ENCODE results near the gene TTC27. TPM values are rescaled to one million over a fixed set of nuclear protein-coding genes. Genes with fewer than 3 reads are reported as not detected.

TTC27 gene
- total RNA-seq, 1 donor from 2014 or later = 12.5 TPM

- peaks cover 0 to 3% of the 10 kb centered on the region in 2 donors for H3K36me3 ChIP-seq
- H3K4me3 ChIP-seq = no peak overlapping the region
- no peak for DNase-seq (ENCODE audit: extremely low spot score in 2 of 2)
- intact Hi-C loops (cut with DNase I) = no loop called here
- TF ChIP-seq POLR2A (IDR thresholded peaks at IDR 0.05) (no peak), CTCF (IDR thresholded peaks at IDR 0.05) (no peak), POLR2AphosphoS5 (IDR thresholded peaks at IDR 0.05; ENCODE audit: insufficient read depth in 1 of 2, low read depth in 1 of 2) (no peak)
- H3K27ac ChIP-seq = no peak overlapping the region
- H3K4me1 ChIP-seq = peaks cover 32% of the 10 kb centered on the region
- no peaks in the 10 kb centered on the region for H3K27me3 ChIP-seq
- H3K9me3 ChIP-seq = no peaks in the 10 kb centered on the region
Observed at GRCh38 chr2:32711908-32712501, 84.2 kb downstream of the TTC27 start.

- Histone ChIP-seq H3K9me3 (no peaks in the 10 kb centered on the region), H3K27ac (no peak overlapping the region), H3K4me3 (no peak overlapping the region), H3K36me3 (peaks cover 0 to 3% of the 10 kb centered on the region in 2 donors), H3K27me3 (no peaks in the 10 kb centered on the region), H3K4me1 (peaks cover 32% of the 10 kb centered on the region)
- DNase-seq (ENCODE audit: extremely low spot score in 2 of 2) = no peak
- TF ChIP-seq POLR2AphosphoS5 (IDR thresholded peaks at IDR 0.05; ENCODE audit: insufficient read depth in 1 of 2, low read depth in 1 of 2) (no peak), POLR2A (IDR thresholded peaks at IDR 0.05) (no peak), CTCF (IDR thresholded peaks at IDR 0.05) (no peak)
- intact Hi-C loops (cut with DNase I) = no loop called here
Observed at GRCh38 chr2:32712870-32713269, 85.0 kb downstream of the TTC27 start.

GRCh38 chr2:32714521-32714920, 86.7 kb downstream of the TTC27 start:
- Histone ChIP-seq H3K4me3 (no peak overlapping the region), H3K4me1 (peaks cover 32% of the 10 kb centered on the region), H3K36me3 (peaks cover 0 to 3% of the 10 kb centered on the region in 2 donors), H3K27me3 (no peaks in the 10 kb centered on the region), H3K9me3 (no peaks in the 10 kb centered on the region), H3K27ac (no peak overlapping the region)
- no peak for DNase-seq (ENCODE audit: extremely low spot score in 2 of 2)
- intact Hi-C loops (cut with DNase I) = no loop called here
- no peak for TF ChIP-seq POLR2A (IDR thresholded peaks at IDR 0.05)
- no peak for TF ChIP-seq CTCF (IDR thresholded peaks at IDR 0.05)
- no peak for TF ChIP-seq POLR2AphosphoS5 (IDR thresholded peaks at IDR 0.05; ENCODE audit: insufficient read depth in 1 of 2, low read depth in 1 of 2)

- no peak overlapping the region for H3K27ac ChIP-seq
- no peaks in the 10 kb centered on the region for H3K9me3 ChIP-seq
- DNase-seq (ENCODE audit: extremely low spot score in 2 of 2) = no peak
- H3K36me3 ChIP-seq = peaks cover 0 to 3% of the 10 kb centered on the region in 2 donors
- TF ChIP-seq CTCF (IDR thresholded peaks at IDR 0.05) (no peak), POLR2AphosphoS5 (IDR thresholded peaks at IDR 0.05; ENCODE audit: insufficient read depth in 1 of 2, low read depth in 1 of 2) (no peak), POLR2A (IDR thresholded peaks at IDR 0.05) (no peak)
- no peaks in the 10 kb centered on the region for H3K27me3 ChIP-seq
- H3K4me1 ChIP-seq = peaks cover 32% of the 10 kb centered on the region
- H3K4me3 ChIP-seq = no peak overlapping the region
- intact Hi-C loops (cut with DNase I) = no loop called here
Observed at GRCh38 chr2:32715391-32715841, 87.6 kb downstream of the TTC27 start.

GRCh38 chr2:32715981-32716380, 88.1 kb downstream of the TTC27 start:
- H3K4me1 ChIP-seq = peaks cover 31% of the 10 kb centered on the region
- no peaks in the 10 kb centered on the region for H3K9me3 ChIP-seq
- no peak for DNase-seq (ENCODE audit: extremely low spot score in 2 of 2)
- intact Hi-C loops (cut with DNase I) = no loop called here
- no peaks in the 10 kb centered on the region for H3K27me3 ChIP-seq
- no peak overlapping the region for H3K27ac ChIP-seq
- TF ChIP-seq POLR2AphosphoS5 (IDR thresholded peaks at IDR 0.05; ENCODE audit: insufficient read depth in 1 of 2, low read depth in 1 of 2) = no peak
- TF ChIP-seq POLR2A (IDR thresholded peaks at IDR 0.05) = no peak
- no peak for TF ChIP-seq CTCF (IDR thresholded peaks at IDR 0.05)
- H3K36me3 ChIP-seq = peaks cover 0 to 3% of the 10 kb centered on the region in 2 donors
- H3K4me3 ChIP-seq = no peak overlapping the region
